Adipocyte (in vitro differentiated cells): Measurements from ENCODE around the gene MYRF.

Experiments
- DNase-seq: peaks from one replicate; pipeline ENCODE4 v3.0.0-alpha.2; 2015; ENCODE audit warnings: low read depth
- H3K27me3 ChIP-seq: replicated peaks from 2 replicates; pipeline ENCODE4 v1.7.0; 2013; ENCODE audit warnings: mild to moderate bottlenecking, low read length, moderate library complexity; ENCODE audit not compliant: control insufficient read depth, insufficient read depth
- H3K36me3 ChIP-seq: 2 replicates; pipeline ENCODE4 v1.7.0; 2013; ENCODE audit warnings: low read length, mild to moderate bottlenecking, moderate library complexity; ENCODE audit not compliant: control insufficient read depth, insufficient read depth, severe bottlenecking
- H3K4me1 ChIP-seq: 2 replicates; pipeline ENCODE4 v1.7.0; 2013; ENCODE audit warnings: mild to moderate bottlenecking, low read length, moderate library complexity; ENCODE audit not compliant: control insufficient read depth, insufficient read depth
- H3K4me3 ChIP-seq: 2 replicates; pipeline ENCODE4 v1.7.0; 2013; ENCODE audit warnings: mild to moderate bottlenecking, low read length, moderate library complexity
- H3K9ac ChIP-seq: 2 replicates; pipeline ENCODE4 v1.7.0; 2013; ENCODE audit warnings: mild to moderate bottlenecking, low read length, moderate library complexity
- H3K9me3 ChIP-seq: 2 replicates; pipeline ENCODE4 v1.7.0; 2013; ENCODE audit warnings: mild to moderate bottlenecking, low read length, moderate library complexity; ENCODE audit not compliant: control insufficient read depth

MYRF gene

DNA sequence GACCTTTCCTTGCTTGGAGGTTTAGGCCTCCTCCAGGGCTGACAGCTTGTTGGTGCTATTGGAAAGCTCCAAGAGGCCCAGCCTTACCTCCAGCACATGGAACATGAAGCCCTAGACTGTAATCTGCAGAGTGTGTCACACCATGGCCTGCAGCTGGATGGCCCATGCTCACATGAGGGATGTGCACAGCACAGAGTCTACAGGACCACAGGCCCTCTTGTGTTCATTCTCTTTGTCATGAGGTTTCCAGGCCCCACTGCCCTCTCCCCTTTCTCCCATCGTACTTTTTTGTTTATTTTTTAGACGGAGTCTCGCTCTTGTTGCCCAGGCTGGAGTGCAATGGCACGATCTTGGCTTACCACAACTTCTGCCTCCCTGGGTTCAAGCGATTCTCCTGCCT lies 54.3 kb downstream of the MYRF start:
- Histone ChIP-seq H3K9ac (no peak overlapping the region), H3K4me3 (no peak overlapping the region)
- DNase-seq, result no peak

DNA sequence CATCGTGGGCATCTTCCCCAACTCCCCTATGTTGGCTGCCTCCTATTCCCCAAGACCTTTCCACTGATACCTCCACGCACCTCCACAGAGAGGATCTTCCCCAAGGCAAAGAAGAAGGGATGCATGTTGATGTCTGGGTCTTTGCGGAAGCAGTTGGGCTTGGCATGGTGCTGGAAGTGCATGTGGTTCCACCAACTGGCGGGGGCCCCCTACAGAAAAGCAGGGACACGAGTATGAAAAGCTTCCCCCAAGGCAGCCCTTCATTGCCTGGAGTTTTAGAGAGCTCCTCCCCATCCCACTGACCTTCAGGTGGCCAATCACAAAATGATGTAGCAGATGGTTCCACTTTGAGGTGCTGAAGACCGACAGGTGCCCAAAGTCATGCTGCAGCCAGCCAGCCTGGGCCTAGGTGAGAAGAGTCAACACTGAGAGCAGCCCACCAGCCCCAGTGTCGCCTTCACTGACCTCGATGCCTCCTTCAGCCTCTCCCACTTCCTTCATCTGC lies 58.3 kb downstream of the MYRF start:
- Histone ChIP-seq H3K4me1 (peaks cover 6% of the 10 kb centered on the region), H3K27me3 (no peaks in the 10 kb centered on the region), H3K9ac (no peak overlapping the region), H3K9me3 (no peaks in the 10 kb centered on the region), H3K4me3 (no peak overlapping the region), H3K36me3 (peaks cover 80% of the 10 kb centered on the region)
- no peak for DNase-seq

More for the DNA sequence above, 54.3 kb downstream of the MYRF start:
- H3K27me3 ChIP-seq, result no peaks in the 10 kb centered on the region
- peaks cover 98% of the 10 kb centered on the region for H3K36me3 ChIP-seq
- no peaks in the 10 kb centered on the region for H3K9me3 ChIP-seq
- peaks cover 4% of the 10 kb centered on the region for H3K4me1 ChIP-seq

DNA sequence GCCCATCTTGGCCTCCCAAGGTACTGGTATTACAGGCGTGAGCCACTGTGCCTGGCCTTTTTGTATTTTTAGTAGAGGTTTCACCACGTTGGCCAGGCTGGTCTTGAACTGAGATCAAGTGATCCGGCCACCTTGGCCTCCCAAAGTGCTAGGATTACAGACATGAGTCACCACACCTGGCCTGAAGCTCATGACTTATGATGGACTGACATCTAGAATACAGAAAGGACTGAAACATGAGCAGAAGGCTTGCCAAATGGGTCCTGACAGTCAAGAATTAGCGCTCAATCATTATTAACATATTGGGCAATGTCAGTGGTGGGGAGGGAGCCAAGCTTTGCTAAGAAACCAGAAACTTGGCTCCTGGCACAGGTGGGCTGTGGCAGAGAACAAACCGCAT lies 59.4 kb downstream of the MYRF start:
- no peak for DNase-seq
- peaks cover 71% of the 10 kb centered on the region for H3K36me3 ChIP-seq

DNA sequence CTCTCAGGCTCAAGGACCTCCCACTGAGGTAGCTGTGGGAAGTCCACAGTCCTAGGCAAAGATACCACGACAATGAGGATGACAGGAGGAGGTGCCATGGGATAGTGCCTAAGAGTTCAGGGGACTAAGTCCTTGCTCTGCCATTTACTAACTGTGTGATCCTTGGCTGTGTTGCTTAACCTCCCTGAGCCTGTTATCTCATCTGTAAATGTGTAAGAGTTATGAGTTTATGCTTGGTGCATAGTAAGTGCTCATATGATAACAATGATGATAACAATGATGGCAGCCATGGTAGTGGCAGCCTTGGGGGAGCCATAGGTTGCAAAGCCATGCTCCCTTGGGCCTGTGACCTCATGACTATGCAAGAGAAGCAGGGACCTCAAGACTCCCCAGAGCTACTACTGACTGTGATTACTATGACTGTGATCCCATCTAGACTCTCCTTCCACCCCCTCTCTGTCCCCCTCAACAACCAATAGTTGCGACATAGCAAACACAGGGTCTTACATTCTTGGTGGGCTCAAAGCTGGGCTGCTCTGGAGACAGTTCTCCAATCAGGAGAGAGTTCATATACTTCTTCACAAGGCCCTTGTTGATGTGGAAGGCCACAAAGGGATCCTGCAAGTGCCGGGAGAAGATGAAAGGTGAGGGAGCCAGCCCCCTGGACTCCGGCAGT lies 60.4 kb downstream of the MYRF start:
- no peak for DNase-seq
- H3K9me3 ChIP-seq, result no peaks in the 10 kb centered on the region
- H3K27me3 ChIP-seq, result no peaks in the 10 kb centered on the region
- H3K9ac ChIP-seq, result no peak overlapping the region
- peaks cover 18% of the 10 kb centered on the region for H3K4me1 ChIP-seq
- H3K4me3 ChIP-seq, result no peak overlapping the region
- H3K36me3 ChIP-seq, result peaks cover 61% of the 10 kb centered on the region

More for the DNA sequence above, 59.4 kb downstream of the MYRF start:
- no peaks in the 10 kb centered on the region for H3K9me3 ChIP-seq
- peaks cover 10% of the 10 kb centered on the region for H3K4me1 ChIP-seq
- no peak overlapping the region for H3K9ac ChIP-seq
- no peaks in the 10 kb centered on the region for H3K27me3 ChIP-seq
- H3K4me3 ChIP-seq, result no peak overlapping the region

DNA sequence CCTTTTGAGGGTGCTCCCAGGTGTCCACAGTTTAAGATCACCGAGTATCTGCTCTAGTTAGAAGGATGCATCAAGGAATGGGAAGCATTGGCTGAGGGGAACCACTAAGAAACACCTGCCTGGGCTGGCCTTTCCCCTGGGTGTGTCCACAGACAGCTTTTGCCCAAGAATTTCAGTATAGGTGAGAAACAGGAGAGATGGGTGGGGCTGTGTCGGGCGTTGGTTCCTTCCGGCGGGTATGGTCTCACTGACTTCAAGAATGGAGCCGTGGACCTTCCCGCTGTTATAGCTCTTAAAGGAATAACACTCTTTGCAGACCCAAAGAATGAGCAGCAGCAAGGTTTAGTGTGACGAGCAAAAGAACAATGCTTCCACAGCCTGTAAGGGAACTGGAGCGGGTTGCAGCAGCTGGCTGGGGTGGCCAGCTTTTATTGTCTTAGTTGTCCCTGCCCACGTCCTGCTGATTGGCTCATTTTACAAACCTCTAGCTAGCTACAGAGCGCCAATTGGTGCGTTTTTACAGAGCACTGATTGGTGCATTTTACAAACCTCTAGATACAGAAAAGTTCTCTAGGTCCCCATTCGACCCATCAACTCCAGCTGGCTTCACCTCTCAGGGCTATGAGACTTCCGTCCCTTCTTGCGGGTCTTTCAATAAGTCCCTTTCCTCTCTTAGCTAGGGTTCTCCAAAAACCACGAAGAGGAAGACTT lies 62.0 kb downstream of the MYRF start:
- Histone ChIP-seq H3K4me3 (peak overlapping the region; percentile 97), H3K36me3 (peaks cover 45% of the 10 kb centered on the region), H3K9me3 (no peaks in the 10 kb centered on the region), H3K9ac (peak overlapping the region; percentile 99), H3K27me3 (no peaks in the 10 kb centered on the region), H3K4me1 (peaks cover 25% of the 10 kb centered on the region)
- peak; percentile 26 for DNase-seq

DNA sequence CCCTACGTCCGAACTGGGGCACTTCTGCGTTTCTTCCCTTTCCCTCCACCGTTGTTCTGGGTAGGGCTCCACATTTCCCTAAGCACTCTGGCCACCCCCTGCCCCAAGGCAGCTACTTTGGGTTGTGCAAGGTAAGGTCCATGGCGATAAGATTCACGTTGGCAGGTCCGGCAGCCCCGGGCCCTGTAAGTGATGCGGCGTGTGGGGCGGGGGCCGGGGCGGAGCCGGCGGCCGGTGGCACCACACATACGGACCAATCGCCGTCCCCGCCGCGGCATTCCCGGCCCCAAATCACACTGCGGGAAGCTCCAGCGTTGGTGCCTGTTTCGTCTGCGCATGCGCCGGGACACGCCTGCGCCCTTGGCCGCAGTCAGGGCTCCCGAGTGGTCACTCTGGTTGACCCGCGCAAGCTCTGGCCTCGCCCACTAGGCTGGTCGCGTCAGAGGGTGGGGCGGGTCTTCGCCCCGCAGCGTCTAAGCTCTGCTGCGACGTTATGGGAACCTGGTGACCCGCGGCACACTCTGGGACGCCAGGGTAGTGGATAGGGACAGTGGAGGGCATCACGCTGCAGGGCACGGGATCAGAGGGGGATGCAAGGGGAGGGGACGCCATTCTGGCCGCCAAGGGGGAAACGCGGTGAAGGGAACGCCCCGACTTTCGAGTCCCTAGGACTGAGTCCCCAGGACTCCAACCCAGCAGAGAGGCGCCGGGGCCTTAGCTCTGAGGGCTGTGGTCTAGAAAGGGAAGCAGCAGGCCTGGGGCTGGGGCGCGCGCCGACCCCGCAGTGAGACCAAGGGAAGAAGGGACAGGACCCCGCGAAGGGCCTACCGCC lies 62.7 kb downstream of the MYRF start:
- no peaks in the 10 kb centered on the region for H3K27me3 ChIP-seq
- peaks cover 29% of the 10 kb centered on the region for H3K4me1 ChIP-seq
- DNase-seq, result peak; percentile 98
- H3K4me3 ChIP-seq, result peak overlapping the region; percentile 97
- H3K36me3 ChIP-seq, result peaks cover 38% of the 10 kb centered on the region
- peak overlapping the region; percentile 99 for H3K9ac ChIP-seq
- H3K9me3 ChIP-seq, result no peaks in the 10 kb centered on the region

DNA sequence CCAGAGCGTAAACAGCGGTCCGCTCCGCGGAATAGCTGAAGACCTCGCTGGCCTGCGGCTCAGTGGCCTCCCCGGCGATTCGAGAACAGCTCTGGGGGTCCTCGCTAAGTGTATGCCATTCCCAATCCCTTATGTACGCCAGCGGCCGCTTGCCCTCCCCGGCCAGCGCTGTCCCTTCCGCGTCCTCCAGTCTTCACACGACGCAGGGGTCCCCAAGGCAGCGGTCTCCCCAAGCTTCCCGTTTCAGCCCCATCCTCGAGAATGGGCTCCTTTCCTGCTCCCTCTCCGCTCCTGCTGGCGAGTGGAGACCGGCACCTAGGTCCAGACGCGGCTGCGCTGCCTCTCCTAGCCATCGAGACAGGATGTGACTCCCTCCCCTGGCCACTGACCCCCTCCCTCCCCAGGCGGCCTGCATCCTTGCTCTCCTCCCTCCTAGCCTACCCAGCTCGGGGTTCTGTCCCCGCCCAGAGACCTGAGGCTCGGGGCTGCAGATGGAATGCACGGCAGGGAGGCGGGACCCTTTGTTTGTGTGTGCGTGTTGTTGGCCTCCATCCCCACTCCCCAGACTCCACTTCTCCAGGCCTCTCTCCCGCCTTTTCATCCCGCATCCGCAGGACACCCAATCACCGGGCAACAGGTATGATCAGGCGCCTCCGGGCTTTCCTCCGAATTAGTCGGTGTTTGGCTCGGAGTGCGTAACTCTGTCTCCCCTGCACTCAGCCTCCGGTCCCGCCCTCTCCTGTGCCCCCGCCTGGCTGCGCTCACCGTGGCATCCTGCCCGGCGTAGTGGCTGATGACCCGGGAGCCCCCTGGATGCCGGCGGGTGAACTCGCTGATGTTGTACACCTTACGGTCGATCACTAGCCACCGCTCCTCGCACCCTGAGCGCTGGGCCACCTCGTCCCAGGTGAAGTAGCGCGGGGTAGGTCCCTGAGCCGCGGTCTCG lies 63.6 kb downstream of the MYRF start:
- peak overlapping the region; percentile 97 for H3K4me3 ChIP-seq
- DNase-seq, result peak; percentile 74
- H3K36me3 ChIP-seq, result peaks cover 29% of the 10 kb centered on the region
- peak overlapping the region; percentile 99 for H3K9ac ChIP-seq
- no peaks in the 10 kb centered on the region for H3K27me3 ChIP-seq
- no peaks in the 10 kb centered on the region for H3K9me3 ChIP-seq
- peaks cover 38% of the 10 kb centered on the region for H3K4me1 ChIP-seq

DNA sequence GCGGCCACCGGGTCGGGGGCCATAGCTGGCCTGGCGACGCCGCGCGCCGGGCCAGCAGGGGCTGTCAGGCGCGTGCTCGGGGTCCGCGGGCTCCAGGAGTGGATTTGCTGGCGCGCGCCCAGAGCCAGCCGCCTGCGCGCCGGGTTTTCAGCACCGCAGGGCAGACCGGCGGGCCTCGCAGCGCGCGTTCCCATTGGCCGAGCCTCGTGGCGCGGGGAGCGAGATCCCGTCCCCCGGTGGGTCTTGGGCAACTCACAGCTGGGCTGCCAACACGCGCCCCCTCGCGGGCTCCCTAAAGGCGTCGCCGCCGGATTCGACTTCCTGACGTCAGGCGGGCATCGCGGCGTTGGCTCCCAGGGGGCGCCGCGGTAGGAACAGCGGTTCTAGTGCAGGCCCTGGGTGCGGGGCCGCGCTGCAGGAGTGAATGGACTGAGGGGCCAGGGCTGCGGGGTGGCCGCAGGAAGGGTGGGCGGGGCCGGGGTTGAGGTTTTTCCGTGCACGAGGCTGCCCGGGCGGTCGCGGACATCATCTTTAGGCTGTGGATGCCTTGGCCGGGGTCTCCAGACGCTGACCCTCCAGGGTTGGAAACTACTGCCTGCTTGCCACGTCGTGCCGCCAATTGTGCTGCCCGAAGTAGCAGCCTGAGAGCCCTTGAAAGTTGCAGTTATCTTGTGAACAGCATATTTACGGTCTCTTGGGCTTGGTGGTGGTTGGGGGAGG lies 64.5 kb downstream of the MYRF start, which contains the start of gene FADS1:
TSS of gene FADS1 (minus strand) at position 268 of the 720 bp plus-strand sequence. CDS start at position 194, 74 bp downstream.
- H3K9ac ChIP-seq, result peak within 1 kb of the TSS; percentile 99
- H3K9me3 ChIP-seq, result no peaks in the 10 kb centered on the region
- no peaks in the 10 kb centered on the region for H3K27me3 ChIP-seq
- H3K36me3 ChIP-seq, result peaks cover 20% of the 10 kb centered on the region
- peak; percentile 99 for DNase-seq
- peak within 1 kb of the TSS; percentile 97 for H3K4me3 ChIP-seq
- peaks cover 45% of the 10 kb centered on the region for H3K4me1 ChIP-seq

DNA sequence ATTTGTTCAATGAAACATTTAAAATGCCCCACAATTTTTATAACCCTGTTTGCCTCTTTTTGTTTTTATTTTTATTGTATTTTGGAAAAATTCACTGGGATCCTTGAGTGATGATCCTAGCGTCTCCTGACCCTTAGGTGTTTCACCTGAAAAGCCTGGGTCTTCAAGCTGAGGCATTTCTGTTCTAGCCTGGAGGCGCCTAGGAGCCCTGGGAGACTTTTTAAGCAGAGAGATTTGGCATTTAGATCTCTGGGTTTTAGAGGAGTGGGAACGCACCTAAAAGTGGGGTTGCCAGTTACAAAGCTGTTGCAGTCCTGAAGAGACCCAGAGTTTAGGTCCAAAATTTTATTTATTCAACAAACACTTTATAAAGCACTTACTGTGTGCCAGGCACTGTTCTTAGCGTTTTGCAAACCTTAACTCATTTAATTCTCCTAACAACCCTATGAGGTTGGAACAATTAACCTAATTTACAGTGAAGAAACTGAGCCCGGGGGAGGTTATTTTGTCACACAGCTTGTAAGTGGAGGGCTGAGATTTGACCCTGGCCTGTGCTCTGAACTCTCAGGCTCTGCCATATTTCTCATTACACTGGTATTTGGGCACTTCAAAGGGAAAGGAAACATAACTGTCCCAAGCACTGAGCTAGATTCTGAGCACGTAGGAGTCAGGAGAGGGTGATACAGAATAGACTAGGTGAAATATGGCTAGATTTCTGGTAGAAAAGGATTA lies 65.2 kb downstream of the MYRF start:
- peaks cover 13% of the 10 kb centered on the region for H3K36me3 ChIP-seq
- DNase-seq, result peak; percentile 24
- H3K27me3 ChIP-seq, result no peaks in the 10 kb centered on the region
- H3K4me1 ChIP-seq, result peaks cover 45% of the 10 kb centered on the region
- peak overlapping the region; percentile 97 for H3K4me3 ChIP-seq
- H3K9me3 ChIP-seq, result no peaks in the 10 kb centered on the region
- peak overlapping the region; percentile 99 for H3K9ac ChIP-seq
